Epithelial cell of esophagus (primary cell): ENCODE data around the gene CREBBP.
"Not testable (repeated sequence)": the region's sequence is repeated elsewhere in the genome, so short reads cannot be mapped to it uniquely, and the experiment has no call there.

Experiments used
- DNase-seq: peaks from one replicate; pipeline ENCODE4 v3.0.0; 2010; ENCODE audit warnings: low read depth
- H3K4me3 ChIP-seq: 2 replicates; pipeline ENCODE4 v1.5.1; 2011; ENCODE audit warnings: mild to moderate bottlenecking, low read length, control low read depth
- CTCF ChIP-seq: IDR thresholded peaks from 2 replicates; pipeline ENCODE4 v1.5.1; 2011; ENCODE audit warnings: low read depth, mild to moderate bottlenecking, low read length, control low read depth, inconsistent platforms; ENCODE audit not compliant: insufficient read depth; ENCODE audit errors: missing control alignments

The CREBBP gene

GRCh38 chr16:3912897-3913296 lies 32.4 kb upstream of the CREBBP start:
- TF ChIP-seq CTCF = no peak
- no peak overlapping the region for H3K4me3 ChIP-seq
- no peak for DNase-seq

GRCh38 chr16:3912373-3912772 lies 31.9 kb upstream of the CREBBP start:
- no peak for TF ChIP-seq CTCF
- H3K4me3 ChIP-seq = no peak overlapping the region
- no peak for DNase-seq

GRCh38 chr16:3911741-3912140 lies 31.2 kb upstream of the CREBBP start:
- not testable (repeated sequence) for DNase-seq, H3K4me3 ChIP-seq

- TF ChIP-seq CTCF = no peak
- no peak for DNase-seq
- no peak overlapping the region for H3K4me3 ChIP-seq
Measured at GRCh38 chr16:3909791-3910583, 29.5 kb upstream of the CREBBP start.

- no peak overlapping the region for H3K4me3 ChIP-seq
- TF ChIP-seq CTCF = no peak
- DNase-seq = no peak
Measured at GRCh38 chr16:3908951-3909437, 28.5 kb upstream of the CREBBP start.

GRCh38 chr16:3907586-3907985 lies 27.1 kb upstream of the CREBBP start:
- H3K4me3 ChIP-seq = no peak overlapping the region
- TF ChIP-seq CTCF = no peak
- no peak for DNase-seq

- no peak for TF ChIP-seq CTCF
- no peak for DNase-seq
- H3K4me3 ChIP-seq = no peak overlapping the region
Measured at GRCh38 chr16:3906363-3906762, 25.9 kb upstream of the CREBBP start.
